ENCODE data around the gene TGFB1I1.
A peak's percentile ranks its signal among the peaks of the same experiment; 100 is the strongest.

The TGFB1I1 gene

GRCh38 chr16:31453255-31454204 lies 18.4 kb upstream of the TGFB1I1 start:
- FAIRE-seq, result no peak

GRCh38 chr16:31455601-31456314 lies 16.2 kb upstream of the TGFB1I1 start:
- FAIRE-seq, result no peak

DNA sequence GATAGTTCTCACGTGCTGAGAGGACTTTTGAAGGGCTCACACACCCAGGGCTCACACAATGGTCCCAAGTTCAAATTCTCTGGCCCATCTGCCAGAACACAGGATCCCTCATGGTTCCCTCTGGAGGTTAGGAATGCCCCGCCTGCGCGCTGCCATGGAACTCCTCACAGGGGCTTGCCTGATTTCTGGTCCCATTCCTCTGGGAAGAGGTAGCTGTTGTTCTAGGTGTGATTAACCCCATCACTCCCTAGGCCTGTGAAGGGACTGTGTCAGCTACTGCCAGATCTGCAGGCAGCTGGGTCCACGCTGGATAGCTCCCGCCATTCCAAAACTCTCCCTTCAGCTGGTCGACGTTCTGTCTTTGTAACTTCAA lies 15.0 kb upstream of the TGFB1I1 start:
- FAIRE-seq, result no peak

DNA sequence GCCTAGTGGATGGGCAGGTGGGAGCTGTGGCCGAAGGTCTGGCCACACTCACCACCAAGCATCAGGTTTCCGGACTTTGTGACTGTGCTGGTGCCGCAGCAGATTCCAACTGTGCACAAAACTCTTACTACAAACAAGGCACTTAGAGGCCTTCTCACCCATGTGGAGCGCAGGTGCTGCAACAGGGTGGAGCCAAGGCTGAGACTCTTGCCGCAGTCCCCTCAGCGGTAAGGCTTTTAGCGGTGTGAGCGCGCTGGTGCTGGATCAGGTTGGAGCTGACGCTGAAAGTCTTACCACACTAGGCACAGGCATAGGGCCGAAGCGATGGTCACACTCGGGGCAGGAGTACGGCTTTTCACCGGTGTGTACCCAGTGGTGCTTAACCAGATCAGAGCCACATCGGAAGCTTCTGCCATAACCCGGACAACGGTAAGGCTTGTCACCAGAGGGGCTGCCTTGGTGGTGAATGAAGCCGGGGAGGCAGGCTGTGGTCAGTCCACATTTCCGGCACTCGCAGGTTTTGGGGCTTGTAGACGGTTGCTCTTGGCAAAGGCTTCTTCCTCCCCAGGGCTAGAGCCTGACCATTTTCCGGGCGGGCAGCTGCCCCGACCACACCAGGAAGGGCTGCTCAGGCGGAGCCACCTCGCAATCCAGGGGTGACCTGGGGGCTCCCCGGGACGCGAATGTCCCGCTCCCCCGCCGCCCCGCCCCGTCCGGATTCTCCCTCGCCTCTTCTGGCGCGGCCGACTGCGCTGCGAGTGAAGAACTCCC lies 13.7 kb upstream of the TGFB1I1 start:
- no peak for FAIRE-seq

- peak; percentile 82 for FAIRE-seq
Observed at GRCh38 chr16:31458844-31459686, 12.9 kb upstream of the TGFB1I1 start, which contains the start of gene ARMC5. ARMC5 (plus strand) TSS chr16:31459501; CDS start chr16:31459525, 24 bp downstream.

DNA sequence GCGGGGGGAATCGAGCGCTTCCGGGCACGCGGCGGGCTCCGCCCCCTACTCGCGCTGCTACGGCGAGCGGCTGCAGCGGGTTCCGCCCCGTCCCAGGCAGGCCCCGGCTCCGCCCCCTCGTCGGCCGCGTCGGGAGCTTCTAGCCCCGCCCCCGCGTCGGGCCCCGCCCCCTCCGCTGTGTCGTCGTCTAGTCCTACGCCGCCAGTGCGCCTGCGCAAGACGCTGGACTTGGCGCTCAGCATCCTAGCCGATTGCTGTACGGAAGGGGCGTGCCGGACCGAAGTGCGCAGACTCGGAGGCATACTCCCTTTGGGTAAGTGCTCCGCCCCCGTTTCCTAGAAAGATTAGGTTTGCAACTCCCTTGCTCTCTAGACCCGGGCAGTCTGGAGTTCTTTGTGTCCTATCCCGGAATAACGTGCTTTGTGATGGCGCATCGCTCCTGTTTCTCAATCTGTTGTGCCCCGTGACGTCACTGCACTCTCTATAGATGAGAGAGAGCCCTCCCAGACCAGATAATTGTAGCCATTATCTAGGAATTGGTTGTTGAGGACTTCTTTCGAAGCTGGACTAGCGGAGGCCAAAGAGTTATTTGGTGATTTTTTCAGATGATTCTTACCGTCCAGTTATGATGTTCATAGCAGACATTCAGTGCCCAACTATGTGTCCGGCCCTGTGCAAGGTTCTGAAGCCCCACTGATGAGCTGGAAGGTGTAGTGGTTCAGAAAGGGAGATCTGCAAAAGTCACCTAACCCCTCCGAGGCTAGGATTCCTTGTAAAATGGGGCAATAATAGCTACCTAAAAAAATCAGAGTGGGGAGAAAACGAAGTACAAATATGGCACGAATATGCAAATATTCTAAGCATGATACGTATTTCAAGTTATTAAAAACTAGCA lies 12.0 kb upstream of the TGFB1I1 start:
- peak; percentile 74 for FAIRE-seq

GRCh38 chr16:31460582-31461002 lies 11.4 kb upstream of the TGFB1I1 start:
- peak; percentile 76 for FAIRE-seq

DNA sequence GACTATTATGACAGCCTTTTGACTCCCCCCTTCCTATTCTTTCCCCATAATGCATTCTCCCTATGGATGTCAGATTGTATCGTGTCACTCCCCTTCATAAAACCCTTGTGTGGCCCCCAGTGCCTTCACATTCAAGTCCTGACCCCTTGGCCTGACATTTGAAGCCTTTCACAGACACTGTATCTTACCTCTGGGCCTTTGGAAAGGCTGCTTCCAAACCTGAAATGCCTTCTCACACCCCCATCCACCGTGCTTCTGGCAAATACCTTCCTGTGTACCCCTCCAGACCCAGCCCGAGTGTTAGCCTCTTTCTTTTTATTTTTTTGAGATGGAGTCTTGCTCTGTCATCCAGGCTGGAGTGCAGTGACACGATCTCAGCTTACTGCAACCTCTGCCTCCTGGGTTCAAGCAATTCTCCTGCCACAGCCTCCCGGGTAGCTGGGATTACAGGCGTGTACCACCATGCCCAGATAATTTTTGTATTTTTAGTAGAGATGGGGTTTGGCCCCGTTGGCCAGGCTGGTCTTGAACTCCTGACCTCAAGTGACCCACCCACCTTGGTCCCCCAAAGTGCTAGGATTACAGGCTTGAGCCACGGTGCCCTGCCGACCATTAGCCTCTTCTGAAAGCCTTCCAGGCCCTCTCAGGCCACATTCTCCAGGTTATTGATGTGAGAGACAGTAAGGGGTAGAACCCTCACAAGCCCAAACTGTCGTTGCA lies 10.6 kb upstream of the TGFB1I1 start:
- no peak for FAIRE-seq

- FAIRE-seq, result no peak
Observed at GRCh38 chr16:31461921-31462804, 9.8 kb upstream of the TGFB1I1 start.

DNA sequence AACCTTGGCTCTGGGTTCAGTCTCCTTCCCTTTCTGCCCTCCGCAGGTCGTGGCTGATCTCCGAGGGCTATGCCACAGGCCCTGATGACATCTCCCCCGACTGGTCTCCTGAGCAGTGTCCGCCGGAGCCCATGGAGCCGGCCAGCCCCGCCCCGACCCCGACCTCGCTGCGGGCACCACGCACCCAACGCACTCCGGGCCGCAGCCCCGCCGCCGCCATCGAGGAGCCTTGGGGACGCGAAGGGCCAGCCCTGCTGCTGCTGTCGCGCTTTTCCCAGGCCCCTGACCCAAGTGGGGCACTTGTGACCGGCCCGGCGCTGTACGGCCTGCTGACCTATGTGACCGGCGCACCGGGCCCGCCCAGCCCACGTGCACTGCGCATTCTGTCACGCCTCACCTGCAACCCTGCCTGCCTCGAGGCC lies 7.6 kb upstream of the TGFB1I1 start:
- no peak for FAIRE-seq

GRCh38 chr16:31464781-31465260 lies 7.1 kb upstream of the TGFB1I1 start:
- FAIRE-seq, result no peak

DNA sequence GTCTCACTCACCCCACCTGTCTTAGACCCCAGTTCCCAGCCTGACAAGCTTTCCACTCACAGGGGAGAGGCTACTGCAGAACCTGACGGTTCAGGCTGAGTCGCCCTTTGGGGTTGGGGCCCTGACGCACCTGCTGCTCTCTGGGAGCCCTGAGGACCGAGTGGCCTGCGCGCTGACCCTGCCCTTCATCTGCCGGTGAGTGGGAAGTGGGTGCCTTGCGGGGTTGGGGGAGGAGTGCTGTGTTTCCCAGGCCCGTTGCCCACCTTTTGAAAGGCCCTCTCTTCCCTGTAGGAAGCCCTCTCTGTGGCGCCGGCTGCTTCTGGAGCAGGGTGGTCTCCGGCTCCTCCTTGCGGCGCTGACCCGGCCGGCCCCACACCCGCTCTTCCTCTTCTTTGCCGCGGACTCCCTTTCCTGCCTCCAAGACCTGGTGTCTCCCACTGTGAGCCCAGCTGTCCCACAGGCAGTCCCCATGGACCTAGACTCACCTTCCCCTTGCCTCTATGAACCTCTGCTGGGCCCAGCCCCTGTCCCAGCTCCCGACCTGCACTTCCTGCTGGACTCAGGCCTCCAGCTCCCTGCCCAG lies 6.1 kb upstream of the TGFB1I1 start:
- no peak for FAIRE-seq

DNA sequence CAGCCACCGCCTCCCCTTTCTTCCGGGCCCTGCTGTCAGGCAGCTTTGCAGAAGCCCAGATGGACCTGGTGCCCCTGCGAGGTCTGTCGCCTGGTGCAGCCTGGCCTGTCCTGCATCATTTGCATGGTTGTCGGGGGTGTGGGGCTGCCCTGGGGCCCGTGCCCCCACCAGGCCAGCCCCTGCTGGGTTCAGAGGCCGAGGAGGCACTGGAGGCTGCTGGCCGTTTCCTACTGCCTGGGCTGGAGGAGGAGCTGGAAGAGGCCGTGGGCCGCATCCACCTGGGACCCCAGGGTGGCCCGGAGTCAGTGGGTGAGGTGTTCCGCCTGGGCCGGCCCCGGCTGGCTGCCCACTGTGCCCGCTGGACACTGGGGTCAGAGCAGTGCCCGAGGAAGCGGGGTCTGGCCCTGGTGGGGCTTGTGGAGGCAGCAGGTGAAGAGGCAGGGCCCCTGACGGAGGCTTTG lies 5.5 kb upstream of the TGFB1I1 start:
- no peak for FAIRE-seq

DNA sequence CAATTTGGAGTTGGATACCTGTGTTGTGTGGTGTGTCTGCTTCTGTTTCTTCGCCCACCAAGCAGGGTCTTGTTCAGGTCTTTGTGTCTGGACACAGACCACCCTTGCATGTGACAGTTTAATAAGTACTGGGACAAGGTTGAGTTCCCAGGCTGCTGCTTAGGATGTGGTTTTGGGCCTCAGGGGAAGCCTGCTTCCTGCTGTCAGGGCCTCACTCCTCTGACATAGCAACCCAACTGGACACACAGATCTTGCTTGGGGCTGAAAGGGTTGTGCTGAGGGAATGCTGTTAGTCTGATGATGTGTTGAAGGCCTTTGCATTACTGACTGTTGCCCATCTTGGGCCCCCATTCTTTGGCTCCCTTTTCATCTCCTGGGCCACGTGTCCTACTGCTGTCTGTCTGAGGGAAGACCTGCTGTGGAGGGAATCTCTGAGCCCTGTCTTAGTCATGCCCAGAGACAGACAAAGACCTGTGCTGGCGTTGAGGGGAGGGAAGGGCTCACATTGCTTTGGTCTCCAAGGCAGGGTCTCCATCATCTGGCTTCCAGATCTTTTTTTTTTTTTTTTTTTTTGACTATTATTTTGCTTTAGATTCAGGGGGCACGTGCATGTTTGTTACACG lies 4.7 kb upstream of the TGFB1I1 start:
- no peak for FAIRE-seq

DNA sequence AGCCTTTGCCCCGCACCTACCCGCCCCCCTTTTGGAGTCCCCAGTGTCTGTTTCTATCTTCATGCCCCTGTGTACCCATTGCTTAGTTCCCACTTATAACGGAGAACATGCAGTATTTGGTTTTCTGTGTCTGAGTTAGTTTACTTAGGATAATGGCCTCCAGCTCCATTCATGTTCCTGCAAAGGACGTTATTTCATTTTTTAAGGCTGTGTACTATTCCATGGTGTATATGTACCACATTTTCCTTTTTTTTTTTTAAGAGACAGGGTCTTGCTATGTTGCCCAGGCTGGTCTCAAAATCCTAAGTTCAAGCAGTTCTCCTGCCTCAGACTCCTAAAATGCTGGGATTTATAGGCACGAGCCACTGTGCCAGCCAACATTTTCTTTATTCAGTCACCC lies 4.1 kb upstream of the TGFB1I1 start:
- no peak for FAIRE-seq

DNA sequence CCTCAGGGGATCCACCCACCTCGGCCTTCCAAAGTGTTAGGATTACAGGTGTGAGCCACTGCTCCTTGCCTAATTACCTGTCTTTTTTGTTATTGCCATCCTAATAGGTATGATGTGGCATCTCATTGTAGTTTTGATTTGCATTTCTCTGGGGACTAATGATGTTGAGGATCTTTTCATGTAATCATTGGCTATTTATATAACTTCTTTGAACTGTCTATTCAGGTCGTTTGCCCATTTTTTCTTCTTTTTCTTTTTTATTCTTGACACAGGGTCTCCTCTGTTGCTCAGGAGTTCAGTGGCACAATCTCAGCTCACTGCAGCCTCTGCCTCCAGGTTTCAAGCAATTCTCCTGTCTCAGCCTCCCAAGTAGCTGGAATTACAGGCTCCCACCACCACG lies 1.3 kb upstream of the TGFB1I1 start:
- no peak for FAIRE-seq

GRCh38 chr16:31471241-31471874 lies 594 bp upstream of the TGFB1I1 start:
- FAIRE-seq, result no peak

All from A204.1 (cell line).